ENCODE measurements around the gene AFAP1. TPM values are rescaled to one million over a fixed set of nuclear protein-coding genes. Genes with fewer than 3 reads are reported as not detected.

Gene AFAP1
- total RNA-seq, 4 donors from 2014 or later = 14.8 to 28.3 (median 19.4) TPM

DNA sequence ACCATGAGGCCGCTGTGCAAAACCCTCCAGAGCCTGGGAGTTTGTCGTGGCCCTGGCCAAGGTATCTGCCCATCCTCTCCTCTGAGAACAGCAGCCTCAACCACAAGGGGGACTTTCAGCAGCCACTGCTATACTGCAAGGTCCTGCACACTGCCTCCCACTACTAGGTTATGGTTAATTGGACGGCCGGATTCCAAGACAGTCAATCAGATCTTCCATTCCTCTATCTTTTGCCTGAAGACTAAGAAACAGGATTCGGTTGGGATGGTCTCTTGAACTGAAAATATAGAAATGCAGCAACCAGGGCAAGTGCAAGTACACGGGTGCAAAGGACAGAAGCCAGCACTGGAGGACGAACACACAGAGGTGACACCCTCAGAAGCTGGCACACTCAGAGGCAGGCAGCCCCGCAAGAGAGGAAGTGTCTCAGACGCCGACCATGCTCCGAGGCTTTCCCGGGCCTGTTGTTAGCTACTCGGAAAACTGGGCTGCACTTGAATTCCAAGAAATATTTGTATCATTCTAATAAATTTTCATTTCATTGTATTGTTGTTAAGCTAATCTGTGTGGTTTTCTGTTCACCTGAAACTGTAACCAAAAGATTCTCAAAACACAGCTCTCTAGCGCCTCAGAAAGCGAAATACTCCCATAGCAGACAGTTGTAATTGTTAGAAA lies 63.3 kb downstream of the AFAP1 start:
- TF ChIP-seq, protein P1, sequence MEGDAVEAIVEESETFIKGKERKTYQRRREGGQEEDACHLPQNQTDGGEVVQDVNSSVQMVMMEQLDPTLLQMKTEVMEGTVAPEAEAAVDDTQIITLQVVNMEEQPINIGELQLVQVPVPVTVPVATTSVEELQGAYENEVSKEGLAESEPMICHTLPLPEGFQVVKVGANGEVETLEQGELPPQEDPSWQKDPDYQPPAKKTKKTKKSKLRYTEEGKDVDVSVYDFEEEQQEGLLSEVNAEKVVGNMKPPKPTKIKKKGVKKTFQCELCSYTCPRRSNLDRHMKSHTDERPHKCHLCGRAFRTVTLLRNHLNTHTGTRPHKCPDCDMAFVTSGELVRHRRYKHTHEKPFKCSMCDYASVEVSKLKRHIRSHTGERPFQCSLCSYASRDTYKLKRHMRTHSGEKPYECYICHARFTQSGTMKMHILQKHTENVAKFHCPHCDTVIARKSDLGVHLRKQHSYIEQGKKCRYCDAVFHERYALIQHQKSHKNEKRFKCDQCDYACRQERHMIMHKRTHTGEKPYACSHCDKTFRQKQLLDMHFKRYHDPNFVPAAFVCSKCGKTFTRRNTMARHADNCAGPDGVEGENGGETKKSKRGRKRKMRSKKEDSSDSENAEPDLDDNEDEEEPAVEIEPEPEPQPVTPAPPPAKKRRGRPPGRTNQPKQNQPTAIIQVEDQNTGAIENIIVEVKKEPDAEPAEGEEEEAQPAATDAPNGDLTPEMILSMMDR (IDR thresholded peaks at IDR 0.05; ENCODE audit: low read depth) = no peak

DNA sequence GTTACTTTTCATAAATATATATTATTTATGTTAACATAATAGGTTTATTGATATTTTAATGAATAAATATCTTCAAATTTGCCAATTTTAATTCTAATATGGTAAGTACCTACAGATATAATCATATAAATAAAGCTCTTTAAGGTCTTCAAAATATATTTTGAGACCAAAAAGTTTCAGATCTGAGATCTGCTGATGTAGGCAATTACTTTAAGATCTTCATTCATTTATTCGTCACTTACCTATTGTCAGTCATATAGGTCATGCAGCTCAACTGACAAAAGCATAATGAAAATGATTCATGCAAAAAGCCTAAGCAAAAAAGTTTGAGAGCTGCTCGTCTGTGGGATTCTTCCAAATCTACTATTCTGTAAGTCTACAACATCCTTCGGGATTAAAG lies 64.8 kb downstream of the AFAP1 start:
- TF ChIP-seq, protein P1 (IDR thresholded peaks at IDR 0.05; ENCODE audit: low read depth) = no peak

DNA sequence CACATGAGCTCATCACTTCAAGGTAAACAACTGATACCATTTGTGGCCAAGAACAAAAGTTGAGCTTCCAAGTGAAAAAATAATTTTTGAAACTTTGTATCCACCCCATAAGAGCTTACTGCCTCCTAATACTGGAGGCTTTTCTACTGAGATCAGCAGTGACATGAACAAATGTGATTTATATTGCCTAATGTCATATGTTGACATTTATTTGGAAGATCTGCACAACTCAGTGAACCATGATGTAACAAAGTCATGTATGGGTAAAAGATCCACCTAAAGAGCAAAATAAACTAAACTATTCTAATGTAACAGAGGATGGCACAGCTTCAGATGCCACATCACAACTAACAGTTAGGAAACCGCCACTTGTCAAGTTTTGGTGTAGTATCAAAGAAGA lies 65.8 kb downstream of the AFAP1 start:
- TF ChIP-seq, protein P1 (IDR thresholded peaks at IDR 0.05; ENCODE audit: low read depth) = no peak

DNA sequence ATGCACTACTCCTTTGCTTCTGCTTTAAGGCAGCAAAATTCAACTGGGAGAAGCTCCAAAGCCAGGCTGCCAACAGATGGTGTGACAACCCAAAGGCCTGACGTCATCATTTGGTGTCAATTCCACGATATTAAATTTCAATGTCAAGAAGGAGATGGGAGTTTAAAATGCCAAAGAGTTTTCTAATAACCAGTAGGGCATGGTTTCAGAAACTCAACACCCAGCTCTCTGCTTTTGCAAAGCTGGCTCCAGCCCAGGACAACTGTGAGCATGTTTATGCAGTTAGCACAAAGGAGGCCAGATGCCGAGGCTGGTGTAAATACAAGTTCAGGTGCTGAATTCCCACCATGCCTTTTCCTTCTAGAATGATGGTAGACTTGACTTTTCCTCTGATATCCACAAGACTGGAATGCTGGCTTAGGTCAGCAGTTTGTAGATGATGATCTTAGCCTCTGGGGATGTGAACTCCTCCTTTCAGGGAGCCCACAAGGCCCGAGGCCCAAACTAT lies 67.3 kb downstream of the AFAP1 start:
- TF ChIP-seq, protein P1 (IDR thresholded peaks at IDR 0.05; ENCODE audit: low read depth) = no peak

DNA sequence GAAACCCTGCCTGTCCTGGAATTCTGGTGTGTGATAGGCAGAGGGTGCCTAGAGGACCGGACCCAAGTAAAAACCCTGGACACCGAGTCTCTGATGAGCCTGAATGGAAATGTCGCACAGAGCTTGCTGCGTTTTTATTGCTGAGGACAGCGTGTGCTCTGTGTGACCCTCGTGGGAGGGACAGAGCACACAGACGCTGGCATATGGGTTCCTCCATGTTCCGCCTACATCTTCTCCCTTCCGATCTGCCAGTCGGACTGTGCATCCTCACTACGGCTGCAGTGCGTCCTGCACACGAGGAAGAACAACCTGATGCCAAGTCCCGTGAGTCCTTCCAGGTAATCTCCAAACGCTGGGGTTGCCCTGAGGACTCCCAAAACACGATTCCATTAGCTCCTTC lies 68.3 kb downstream of the AFAP1 start:
- TF ChIP-seq, protein P1 (IDR thresholded peaks at IDR 0.05; ENCODE audit: low read depth) = no peak

DNA sequence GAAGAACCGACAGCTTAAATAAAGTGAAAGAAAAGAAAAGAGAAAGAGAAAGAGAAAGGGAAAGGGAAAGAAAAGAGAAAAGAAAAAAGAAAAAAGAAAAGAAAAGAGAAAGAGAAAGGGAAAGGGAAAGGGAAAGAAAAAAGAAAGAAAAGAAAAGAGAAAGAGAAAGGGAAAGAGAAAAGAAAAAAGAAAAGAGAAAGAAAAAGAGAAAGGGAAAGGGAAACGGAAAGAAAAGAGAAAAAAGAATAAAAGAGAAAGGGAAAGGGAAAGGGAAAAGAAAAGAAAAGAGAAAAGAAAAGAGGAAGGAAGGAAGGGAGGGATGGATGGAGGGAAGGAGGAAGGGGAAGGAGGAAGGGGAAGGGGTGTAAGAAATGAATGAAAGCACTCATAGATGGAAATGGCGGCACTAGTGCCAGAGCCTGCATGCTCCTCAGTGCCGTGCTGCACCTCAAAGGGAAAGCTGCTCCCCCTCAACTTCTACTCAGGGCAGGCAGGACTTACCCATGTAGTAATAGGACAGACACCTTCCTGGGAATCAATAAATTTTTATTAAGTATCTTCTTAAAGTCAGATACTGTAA lies 70.7 kb downstream of the AFAP1 start:
- TF ChIP-seq, protein P1 (IDR thresholded peaks at IDR 0.05; ENCODE audit: low read depth) = no peak

DNA sequence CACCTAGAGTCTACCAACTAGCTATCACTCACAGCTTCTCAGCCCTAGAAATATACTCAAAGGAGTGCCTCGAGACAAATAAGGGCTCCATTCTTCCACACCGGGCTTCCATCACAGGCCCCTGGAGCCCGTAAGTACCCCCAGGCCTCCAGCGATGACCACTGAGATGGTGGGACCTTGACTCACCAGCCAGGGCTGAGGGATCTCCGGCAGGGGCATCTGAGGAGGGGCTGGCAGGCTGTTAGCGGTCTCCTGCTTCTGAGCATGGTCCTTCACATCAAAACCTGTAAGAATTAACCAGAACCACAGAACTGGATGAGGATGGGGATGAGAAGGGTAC lies 71.3 kb downstream of the AFAP1 start:
- TF ChIP-seq, protein P1 (IDR thresholded peaks at IDR 0.05; ENCODE audit: low read depth) = no peak
